HG02885 (cell line): ENCODE results near the gene SLC25A4.

ENCODE experiments used
- ATAC-seq: cut with Tn5 transposase; IDR thresholded peaks from one replicate; pipeline ENCODE4 v1.9.1; 2021; ENCODE audit warnings: mild to moderate bottlenecking; ENCODE audit not compliant: unreplicated experiment, poor library complexity

SLC25A4 gene

DNA sequence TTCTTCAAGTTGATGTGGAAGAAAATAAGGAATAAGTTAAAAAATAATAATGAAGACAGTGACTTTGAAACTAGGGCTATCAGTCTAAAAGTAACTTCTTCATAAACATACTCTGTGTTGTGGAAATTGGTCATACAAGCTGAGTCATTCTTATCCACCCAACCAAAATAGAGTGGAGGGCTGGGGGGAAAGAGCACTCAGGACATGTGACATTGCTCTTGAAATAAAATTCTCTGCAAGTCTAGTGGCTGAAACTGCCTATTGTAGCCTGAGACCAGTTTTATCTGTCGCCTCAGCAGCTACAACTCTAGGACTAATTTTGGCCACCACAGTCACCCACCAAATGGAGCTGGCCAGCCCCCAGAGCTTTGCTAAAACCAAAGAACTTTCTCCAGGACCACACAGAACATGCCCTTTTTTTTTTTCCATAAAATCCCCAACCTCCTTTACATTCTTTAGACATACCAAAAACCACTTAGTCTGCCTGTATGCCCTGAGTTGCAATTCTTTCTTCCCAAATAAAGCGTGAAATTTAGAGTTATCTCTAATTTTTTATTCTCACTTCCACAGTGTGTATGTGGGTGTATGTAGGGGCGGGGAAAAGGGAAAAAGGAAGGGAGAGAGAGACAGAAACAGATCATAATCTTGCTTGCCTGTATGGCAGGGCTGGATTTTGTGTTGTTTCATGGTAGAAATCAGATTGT, 23.0 kb upstream of the SLC25A4 start:
- peak; percentile 53 for ATAC-seq

- ATAC-seq = no peak
These were observed 22.5 kb upstream of the SLC25A4 start for GRCh38 chr4:185120631-185120946.

- ATAC-seq = peak; percentile 81
These were observed 20.3 kb upstream of the SLC25A4 start for GRCh38 chr4:185122681-185123345.

DNA sequence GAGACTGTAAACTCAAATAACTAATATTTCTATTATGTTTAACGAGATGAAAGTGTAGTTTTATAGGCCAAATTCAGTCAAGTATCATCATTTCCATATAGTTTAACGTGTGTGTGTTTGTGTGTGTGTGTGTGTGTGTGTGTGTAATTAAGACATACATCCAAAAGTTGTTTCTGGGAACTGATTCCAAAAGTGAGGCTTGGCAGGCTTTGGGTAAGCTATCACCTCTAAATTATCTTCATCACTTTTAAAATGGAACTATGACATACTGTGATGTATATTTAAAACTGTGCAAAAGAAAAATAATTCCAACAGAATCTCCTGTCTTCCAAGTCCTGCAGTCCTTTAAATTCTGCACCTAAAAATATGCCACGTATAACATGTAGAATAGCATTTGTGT, 19.1 kb upstream of the SLC25A4 start:
- ATAC-seq = no peak

DNA sequence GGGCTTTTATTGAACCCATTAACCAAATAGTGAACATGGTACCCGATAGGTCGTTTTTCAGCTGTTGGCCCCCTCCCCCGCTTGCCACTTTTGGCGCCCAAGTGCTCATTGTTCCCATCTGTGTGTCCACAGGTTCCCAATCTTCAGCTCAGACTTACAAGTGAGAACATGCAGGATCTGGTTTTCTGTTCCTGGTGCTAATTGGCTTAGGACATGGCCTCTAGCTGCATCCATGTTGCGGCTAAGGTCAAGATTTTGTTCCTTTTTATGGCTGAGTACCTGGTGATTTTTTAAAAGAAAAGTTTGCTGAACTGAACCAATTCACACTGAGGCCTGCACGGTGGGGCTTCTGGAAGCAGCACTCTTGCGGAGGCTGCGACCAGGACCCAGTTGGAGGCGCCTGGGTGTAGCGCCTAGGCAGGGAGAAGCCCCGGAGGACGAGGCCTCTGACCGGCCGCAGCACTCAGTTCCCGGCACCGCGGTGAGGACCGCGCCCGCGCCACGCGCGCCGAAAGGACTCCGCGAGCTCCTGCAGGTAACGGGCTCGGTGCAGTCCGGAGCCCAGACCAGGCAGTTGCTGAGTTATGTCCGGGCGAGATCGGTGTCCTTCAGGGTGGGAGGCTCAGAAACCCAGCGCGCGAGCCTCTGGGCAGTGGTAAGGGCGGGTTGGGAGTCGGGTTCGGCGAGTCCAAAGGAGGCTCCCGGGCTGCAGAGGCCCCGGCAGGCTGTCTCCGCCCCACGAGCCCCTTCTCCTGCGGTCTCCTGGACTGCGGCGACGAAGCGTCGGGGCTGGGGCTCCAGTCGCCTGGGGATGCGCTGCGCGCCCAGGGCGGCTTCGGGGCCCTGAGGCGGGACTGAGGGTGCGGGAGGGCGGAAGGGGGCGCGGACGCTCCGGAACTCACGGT, 15.8 kb upstream of the SLC25A4 start:
- ATAC-seq = no peak

GRCh38 chr4:185128272-185129119, 14.6 kb upstream of the SLC25A4 start:
- peak; percentile 52 for ATAC-seq

GRCh38 chr4:185134307-185134869, 8.7 kb upstream of the SLC25A4 start:
- ATAC-seq = peak; percentile 80

DNA sequence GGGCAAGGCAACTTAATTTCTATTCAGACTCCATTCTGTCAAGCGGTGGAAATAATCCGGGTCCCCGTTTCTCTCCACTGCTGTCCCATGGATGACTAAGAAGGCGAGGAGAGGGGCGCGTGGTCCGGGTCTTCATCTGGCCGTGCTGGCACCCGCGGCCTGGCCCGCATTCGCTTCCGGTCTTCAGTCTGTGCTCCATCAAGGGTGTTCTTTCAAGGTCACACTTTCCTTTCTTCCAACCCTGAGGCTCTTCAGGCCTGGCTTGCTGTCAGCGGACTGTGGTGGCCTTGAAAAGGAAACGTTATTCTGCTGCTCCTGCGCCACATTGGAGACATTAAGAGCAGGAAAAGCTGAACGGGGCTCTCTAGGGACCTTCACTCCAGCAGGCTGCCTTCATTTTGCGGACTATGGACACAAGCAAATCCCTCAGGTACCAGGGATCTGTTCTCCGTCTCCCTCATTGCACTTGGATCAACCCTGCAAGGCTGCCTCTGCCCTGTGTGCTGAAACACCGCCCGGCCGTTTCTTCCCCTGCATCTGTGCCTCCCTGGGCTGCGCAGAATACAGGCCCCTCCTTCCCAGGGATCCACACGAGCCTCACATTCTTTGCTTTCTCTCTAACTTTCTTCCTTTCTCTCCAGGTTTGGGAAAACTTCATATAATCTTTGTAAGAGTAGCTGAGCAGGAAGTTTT, 5.7 kb upstream of the SLC25A4 start:
- ATAC-seq = no peak

GRCh38 chr4:185138161-185138560, 4.9 kb upstream of the SLC25A4 start:
- ATAC-seq = no peak

GRCh38 chr4:185139736-185140135, 3.3 kb upstream of the SLC25A4 start:
- no peak for ATAC-seq

- ATAC-seq = no peak
These were observed 1.3 kb upstream of the SLC25A4 start for GRCh38 chr4:185141777-185142176.

DNA sequence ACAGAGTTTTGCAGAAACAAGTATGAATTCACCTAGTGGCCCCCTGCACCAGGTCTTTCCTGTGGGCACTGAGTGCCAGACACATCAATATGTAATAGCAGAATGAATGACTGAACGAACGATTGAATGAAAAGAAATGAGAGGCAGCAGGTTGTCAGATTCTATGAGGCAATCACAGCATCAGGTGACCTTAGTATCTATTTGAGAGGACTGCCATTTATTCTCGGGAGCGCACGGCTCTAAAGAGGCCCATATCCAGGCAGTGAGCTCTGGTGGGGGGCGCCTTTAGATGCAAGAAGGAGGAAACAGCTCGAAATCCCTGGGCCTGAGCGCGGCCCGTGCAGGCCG, 528 bp upstream of the SLC25A4 start:
- no peak for ATAC-seq

DNA sequence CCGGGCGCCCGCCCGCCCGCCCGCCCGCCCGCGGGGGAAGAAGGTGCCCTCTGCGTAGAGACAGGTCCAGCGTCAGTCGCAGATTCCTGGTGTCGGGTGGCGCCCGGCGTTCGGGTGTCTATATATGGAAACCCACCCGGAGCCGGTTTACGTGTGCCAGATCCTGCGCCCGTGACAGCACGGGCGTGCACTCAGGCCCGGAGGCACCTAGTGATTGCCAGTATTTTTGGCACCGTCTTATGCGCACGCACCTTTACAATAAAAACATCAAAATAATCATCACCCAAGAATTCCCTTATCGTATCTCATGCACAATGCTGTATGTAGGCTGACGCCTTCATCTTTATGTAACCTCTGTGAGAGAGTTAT, 519 bp downstream of the SLC25A4 start:
- ATAC-seq = peak; percentile 28

DNA sequence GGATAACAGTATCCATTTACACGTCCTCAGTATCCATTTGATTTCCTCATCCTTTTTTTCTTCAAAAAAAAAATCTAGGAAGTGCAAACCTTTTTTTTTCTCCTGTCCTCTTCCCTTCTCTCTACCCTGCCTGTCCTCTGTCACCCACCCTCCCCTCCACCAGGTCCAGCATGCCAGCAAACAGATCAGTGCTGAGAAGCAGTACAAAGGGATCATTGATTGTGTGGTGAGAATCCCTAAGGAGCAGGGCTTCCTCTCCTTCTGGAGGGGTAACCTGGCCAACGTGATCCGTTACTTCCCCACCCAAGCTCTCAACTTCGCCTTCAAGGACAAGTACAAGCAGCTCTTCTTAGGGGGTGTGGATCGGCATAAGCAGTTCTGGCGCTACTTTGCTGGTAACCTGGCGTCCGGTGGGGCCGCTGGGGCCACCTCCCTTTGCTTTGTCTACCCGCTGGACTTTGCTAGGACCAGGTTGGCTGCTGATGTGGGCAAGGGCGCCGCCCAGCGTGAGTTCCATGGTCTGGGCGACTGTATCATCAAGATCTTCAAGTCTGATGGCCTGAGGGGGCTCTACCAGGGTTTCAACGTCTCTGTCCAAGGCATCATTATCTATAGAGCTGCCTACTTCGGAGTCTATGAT, 1.7 kb downstream of the SLC25A4 start:
- ATAC-seq = no peak

DNA sequence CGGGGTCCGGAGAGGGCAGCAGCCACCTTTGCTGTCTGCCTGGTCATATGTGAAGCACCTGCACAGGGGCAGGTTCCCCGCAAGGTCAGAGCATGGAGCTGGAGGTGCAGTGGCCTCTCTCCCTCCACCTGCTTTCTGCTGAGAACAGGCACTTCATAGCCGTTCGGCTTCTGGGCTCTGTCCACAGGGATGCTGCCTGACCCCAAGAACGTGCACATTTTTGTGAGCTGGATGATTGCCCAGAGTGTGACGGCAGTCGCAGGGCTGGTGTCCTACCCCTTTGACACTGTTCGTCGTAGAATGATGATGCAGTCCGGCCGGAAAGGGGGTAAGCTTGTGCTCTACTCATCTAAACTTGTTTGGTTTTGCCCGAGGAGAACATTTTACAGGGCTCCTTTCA, 2.5 kb downstream of the SLC25A4 start:
- ATAC-seq = no peak

- ATAC-seq = no peak
These were observed 6.3 kb downstream of the SLC25A4 start for GRCh38 chr4:185149392-185149791.

DNA sequence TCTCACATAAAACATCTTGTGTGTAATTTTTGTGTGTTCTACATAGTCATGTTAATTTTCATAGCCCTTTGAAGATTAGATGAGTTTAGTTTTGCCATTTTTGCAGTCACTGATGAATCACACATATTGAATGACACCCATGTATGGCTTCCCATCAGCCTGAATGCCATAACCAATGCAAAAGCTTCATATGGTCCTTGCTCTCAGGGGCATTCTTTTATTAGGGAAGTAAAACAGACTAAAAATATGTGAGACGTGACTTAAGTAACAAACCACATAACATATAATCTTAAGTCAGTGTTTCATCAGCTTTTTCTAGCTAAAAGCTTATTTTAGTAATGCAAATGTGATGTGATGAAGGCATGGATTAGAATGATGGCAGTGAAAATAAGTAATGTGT, 8.2 kb downstream of the SLC25A4 start:
- ATAC-seq = no peak

GRCh38 chr4:185165605-185166063, 22.6 kb downstream of the SLC25A4 start:
- peak; percentile 98 for ATAC-seq

GRCh38 chr4:185167234-185167633, 24.2 kb downstream of the SLC25A4 start:
- ATAC-seq = no peak
